ENCODE results near the gene PKDCC. TPM values are rescaled to one million over a fixed set of nuclear protein-coding genes. Genes with fewer than 3 reads are reported as not detected.
A peak's percentile ranks its signal among the peaks of the same experiment; 100 is the strongest.

PKDCC gene
- total RNA-seq, 1 experiment from 2014 or later, result 82.2 TPM

DNA sequence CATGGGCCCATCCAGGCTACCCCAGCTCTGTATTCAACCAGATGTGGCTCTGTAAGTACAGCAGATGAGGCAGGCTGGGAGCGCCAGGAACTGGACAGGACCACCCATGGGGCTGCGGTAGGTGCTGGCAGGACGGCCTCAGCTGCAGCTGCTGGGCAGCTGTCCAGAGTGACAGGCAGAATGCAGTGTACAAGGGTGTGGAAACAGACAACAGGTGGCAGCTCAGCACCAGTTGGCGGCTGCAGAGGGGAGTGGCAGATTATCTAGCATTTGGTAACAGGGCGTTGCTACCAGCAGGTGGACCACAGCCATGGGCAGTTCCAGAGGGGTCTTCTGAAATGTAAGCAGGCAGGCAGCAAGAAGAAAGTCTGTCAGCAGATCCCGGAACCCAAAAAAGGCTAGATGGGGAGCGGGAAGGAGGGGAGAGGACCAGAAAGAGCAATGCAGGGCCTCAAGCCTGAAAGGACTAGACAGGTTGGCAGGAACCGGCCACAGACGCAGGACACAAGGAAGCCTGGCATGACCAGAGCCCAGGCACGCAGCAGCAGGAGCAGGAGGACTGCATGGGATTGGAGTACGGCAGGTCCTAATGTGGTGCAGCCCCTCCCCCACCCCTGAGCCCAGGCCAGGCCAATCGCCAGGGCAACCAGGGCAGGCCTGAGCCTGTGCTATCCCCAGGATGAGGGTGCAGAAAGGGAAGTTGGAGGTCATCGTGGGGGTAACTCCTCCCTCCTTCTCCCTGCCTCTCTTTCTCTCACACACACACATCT lies 24.7 kb downstream of the PKDCC start:
- CTCF ChIA-PET, result no interaction called here
- no peaks in the 10 kb centered on the region for H3K9me3 ChIP-seq (ENCODE audit: low read depth, low read length, poor library complexity, severe bottlenecking)
- no peaks in the 10 kb centered on the region for H3K27me3 ChIP-seq (replicated peaks; ENCODE audit: insufficient read depth, low read depth, low read length, poor library complexity)
- POLR2A ChIA-PET (ENCODE audit: low non-redundant PET), result interaction anchor here (0.6 kb wide), 1 partner anchor 196 kb away, joined by 3 read pairs; no protein-coding TSS in a partner anchor
- intact Hi-C loops (cut with micrococcal nuclease; ENCODE audit: unreplicated experiment), result loop anchor here (5.0 kb wide), 1 partner anchor 90 kb away; no protein-coding TSS in a partner anchor
- peaks cover 12% of the 10 kb centered on the region for H3K4me1 ChIP-seq (ENCODE audit: insufficient read depth, low read length, poor library complexity, severe bottlenecking)
- no peak for TF ChIP-seq CTCF (conservative IDR thresholded peaks at IDR 0.05; ENCODE audit: low read depth, low read length)
- TF ChIP-seq EZH2 (IDR thresholded peaks at IDR 0.05; ENCODE audit: borderline replicate concordance, low read depth, low read length, poor library complexity, severe bottlenecking), result no peak
- no peaks in the 10 kb centered on the region for H3K36me3 ChIP-seq (ENCODE audit: insufficient read depth, low read length, poor library complexity, severe bottlenecking)
- BruUV-seq (replicated peaks), result no TSS peak
- H3K4me3 ChIP-seq (ENCODE audit: low read depth, low read length, poor library complexity, severe bottlenecking), result no peak overlapping the region
- no peak for DNase-seq (ENCODE audit: low spot score)
- H3K27ac ChIP-seq (ENCODE audit: low read depth, low read length, poor library complexity, severe bottlenecking), result no peak overlapping the region

- no peak for DNase-seq (ENCODE audit: low spot score)
- Histone ChIP-seq H3K27ac (ENCODE audit: low read depth, low read length, poor library complexity, severe bottlenecking) (no peak overlapping the region), H3K36me3 (ENCODE audit: insufficient read depth, low read length, poor library complexity, severe bottlenecking) (no peaks in the 10 kb centered on the region), H3K9me3 (ENCODE audit: low read depth, low read length, poor library complexity, severe bottlenecking) (no peaks in the 10 kb centered on the region), H3K4me1 (ENCODE audit: insufficient read depth, low read length, poor library complexity, severe bottlenecking) (peaks cover 12% of the 10 kb centered on the region), H3K27me3 (replicated peaks; ENCODE audit: insufficient read depth, low read depth, low read length, poor library complexity) (no peaks in the 10 kb centered on the region), H3K4me3 (ENCODE audit: low read depth, low read length, poor library complexity, severe bottlenecking) (no peak overlapping the region)
- TF ChIP-seq EZH2 (IDR thresholded peaks at IDR 0.05; ENCODE audit: borderline replicate concordance, low read depth, low read length, poor library complexity, severe bottlenecking) (no peak), CTCF (conservative IDR thresholded peaks at IDR 0.05; ENCODE audit: low read depth, low read length) (no peak)
- intact Hi-C loops (cut with micrococcal nuclease; ENCODE audit: unreplicated experiment), result loop anchor here (5.0 kb wide), 1 partner anchor 92 kb away; no protein-coding TSS in a partner anchor
- ChIA-PET CTCF (no interaction called here), POLR2A (ENCODE audit: low non-redundant PET) (no interaction called here)
- no TSS peak for BruUV-seq (replicated peaks)
Observed at GRCh38 chr2:42073739-42074503, 26.1 kb downstream of the PKDCC start.

GRCh38 chr2:42074661-42075060 lies 26.8 kb downstream of the PKDCC start:
- intact Hi-C loops (cut with micrococcal nuclease; ENCODE audit: unreplicated experiment), result loop anchor here (5.0 kb wide), 1 partner anchor 92 kb away; no protein-coding TSS in a partner anchor
- Histone ChIP-seq H3K4me1 (ENCODE audit: insufficient read depth, low read length, poor library complexity, severe bottlenecking) (peaks cover 12% of the 10 kb centered on the region), H3K36me3 (ENCODE audit: insufficient read depth, low read length, poor library complexity, severe bottlenecking) (no peaks in the 10 kb centered on the region), H3K4me3 (ENCODE audit: low read depth, low read length, poor library complexity, severe bottlenecking) (no peak overlapping the region), H3K27me3 (replicated peaks; ENCODE audit: insufficient read depth, low read depth, low read length, poor library complexity) (no peaks in the 10 kb centered on the region), H3K9me3 (ENCODE audit: low read depth, low read length, poor library complexity, severe bottlenecking) (no peaks in the 10 kb centered on the region), H3K27ac (ENCODE audit: low read depth, low read length, poor library complexity, severe bottlenecking) (no peak overlapping the region)
- ChIA-PET POLR2A (ENCODE audit: low non-redundant PET) (no interaction called here), CTCF (interaction anchor here (0.6 to 1.6 kb wide), 2 partner anchors 12 to 205 kb away, joined by 4 read pairs; no protein-coding TSS in a partner anchor)
- peak; percentile 87 for DNase-seq (ENCODE audit: low spot score)
- BruUV-seq (replicated peaks), result no TSS peak
- TF ChIP-seq EZH2 (IDR thresholded peaks at IDR 0.05; ENCODE audit: borderline replicate concordance, low read depth, low read length, poor library complexity, severe bottlenecking) (no peak), CTCF (conservative IDR thresholded peaks at IDR 0.05; ENCODE audit: low read depth, low read length) (peak; percentile 49)
